Mucosa of stomach (tissue), 1 donor: ENCODE results near the gene RAD54L2.

Source experiments
- H3K27me3 ChIP-seq: one replicate; pipeline ENCODE4 v1.7.0; 2013; ENCODE audit warnings: mild to moderate bottlenecking, low read length; ENCODE audit not compliant: control insufficient read depth, insufficient read depth
- H3K36me3 ChIP-seq: one replicate; pipeline ENCODE4 v1.7.0; 2013; ENCODE audit warnings: low read length; ENCODE audit not compliant: control insufficient read depth, insufficient read depth
- H3K4me1 ChIP-seq: one replicate; pipeline ENCODE4 v1.7.0; 2013; ENCODE audit warnings: mild to moderate bottlenecking, low read length; ENCODE audit not compliant: control insufficient read depth, insufficient read depth
- H3K4me3 ChIP-seq: one replicate; pipeline ENCODE4 v1.7.0; 2013; ENCODE audit warnings: low read length
- H3K9ac ChIP-seq: one replicate; pipeline ENCODE4 v1.7.0; 2013; ENCODE audit warnings: mild to moderate bottlenecking, low read length, moderate library complexity
- H3K9me3 ChIP-seq: one replicate; pipeline ENCODE4 v1.7.0; 2013; ENCODE audit warnings: mild to moderate bottlenecking, low read length, moderate library complexity; ENCODE audit not compliant: control insufficient read depth
- donor health status: Pancreatic carcinoma.

Gene RAD54L2, protein sequence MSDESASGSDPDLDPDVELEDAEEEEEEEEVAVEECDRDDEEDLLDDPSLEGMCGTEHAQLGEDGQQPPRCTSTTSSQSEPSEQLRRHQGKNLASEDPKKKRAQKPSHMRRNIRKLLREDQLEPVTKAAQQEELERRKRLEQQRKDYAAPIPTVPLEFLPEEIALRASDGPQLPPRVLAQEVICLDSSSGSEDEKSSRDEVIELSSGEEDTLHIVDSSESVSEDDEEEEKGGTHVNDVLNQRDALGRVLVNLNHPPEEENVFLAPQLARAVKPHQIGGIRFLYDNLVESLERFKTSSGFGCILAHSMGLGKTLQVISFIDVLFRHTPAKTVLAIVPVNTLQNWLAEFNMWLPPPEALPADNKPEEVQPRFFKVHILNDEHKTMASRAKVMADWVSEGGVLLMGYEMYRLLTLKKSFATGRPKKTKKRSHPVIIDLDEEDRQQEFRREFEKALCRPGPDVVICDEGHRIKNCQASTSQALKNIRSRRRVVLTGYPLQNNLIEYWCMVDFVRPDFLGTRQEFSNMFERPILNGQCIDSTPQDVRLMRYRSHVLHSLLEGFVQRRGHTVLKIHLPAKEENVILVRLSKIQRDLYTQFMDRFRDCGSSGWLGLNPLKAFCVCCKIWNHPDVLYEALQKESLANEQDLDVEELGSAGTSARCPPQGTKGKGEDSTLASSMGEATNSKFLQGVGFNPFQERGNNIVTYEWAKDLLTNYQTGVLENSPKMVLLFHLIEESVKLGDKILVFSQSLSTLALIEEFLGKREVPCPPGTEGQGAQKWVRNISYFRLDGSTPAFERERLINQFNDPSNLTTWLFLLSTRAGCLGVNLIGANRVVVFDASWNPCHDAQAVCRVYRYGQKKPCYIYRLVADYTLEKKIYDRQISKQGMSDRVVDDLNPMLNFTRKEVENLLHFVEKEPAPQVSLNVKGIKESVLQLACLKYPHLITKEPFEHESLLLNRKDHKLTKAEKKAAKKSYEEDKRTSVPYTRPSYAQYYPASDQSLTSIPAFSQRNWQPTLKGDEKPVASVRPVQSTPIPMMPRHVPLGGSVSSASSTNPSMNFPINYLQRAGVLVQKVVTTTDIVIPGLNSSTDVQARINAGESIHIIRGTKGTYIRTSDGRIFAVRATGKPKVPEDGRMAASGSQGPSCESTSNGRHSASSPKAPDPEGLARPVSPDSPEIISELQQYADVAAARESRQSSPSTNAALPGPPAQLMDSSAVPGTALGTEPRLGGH (N-terminal part only)

DNA sequence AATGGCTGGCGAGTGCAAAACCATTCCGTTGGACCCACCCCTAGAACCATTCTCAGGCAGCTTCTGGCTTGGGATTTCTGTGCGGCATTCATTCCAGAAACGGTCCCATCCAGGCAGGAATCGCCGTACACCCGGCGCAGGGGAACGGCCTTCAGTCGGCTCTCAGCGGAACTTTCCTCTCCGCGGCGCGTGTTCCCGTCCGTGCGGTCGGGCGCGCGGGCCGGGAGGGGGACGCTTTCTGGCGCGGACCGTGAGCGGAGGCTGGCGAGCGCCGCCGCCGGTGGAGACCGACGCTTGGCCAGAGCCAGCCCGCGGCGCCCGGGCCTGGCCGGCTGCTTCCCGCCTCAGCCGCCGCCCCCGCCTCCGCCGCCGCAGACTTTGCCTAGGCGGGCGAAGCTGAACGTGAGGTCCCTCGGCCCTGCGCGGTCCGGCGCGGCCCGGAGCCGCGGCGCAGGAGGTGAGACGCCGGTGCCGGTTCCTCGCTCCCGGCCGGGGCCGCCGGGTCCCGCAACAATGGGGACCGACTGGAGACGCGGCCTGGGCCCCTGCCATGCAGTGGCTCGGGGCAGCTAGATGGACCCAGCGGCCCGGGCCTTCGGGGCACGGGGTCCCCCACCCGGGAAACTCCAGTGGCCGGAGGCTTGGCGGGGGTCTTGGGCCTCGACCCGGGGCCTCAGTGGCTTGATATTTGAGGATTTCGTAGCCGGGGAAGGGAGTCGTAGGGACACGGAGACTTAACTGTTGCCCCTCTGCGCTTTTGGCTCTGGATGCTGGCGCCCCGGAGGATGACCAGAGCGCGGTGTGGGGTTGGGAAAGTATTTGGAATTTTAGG, at the start of gene RAD54L2:
TSS of gene RAD54L2 (plus strand) at position 261 of the 832 bp plus-strand sequence. CDS start 51,702 bp downstream, outside the sequence.
- Histone ChIP-seq H3K36me3 (no peaks in the 10 kb centered on the region), H3K9ac (peak within 1 kb of the TSS; percentile 91), H3K4me3 (peak within 1 kb of the TSS; percentile 83), H3K27me3 (no peaks in the 10 kb centered on the region), H3K4me1 (peaks cover 8% of the 10 kb centered on the region), H3K9me3 (no peaks in the 10 kb centered on the region)

DNA sequence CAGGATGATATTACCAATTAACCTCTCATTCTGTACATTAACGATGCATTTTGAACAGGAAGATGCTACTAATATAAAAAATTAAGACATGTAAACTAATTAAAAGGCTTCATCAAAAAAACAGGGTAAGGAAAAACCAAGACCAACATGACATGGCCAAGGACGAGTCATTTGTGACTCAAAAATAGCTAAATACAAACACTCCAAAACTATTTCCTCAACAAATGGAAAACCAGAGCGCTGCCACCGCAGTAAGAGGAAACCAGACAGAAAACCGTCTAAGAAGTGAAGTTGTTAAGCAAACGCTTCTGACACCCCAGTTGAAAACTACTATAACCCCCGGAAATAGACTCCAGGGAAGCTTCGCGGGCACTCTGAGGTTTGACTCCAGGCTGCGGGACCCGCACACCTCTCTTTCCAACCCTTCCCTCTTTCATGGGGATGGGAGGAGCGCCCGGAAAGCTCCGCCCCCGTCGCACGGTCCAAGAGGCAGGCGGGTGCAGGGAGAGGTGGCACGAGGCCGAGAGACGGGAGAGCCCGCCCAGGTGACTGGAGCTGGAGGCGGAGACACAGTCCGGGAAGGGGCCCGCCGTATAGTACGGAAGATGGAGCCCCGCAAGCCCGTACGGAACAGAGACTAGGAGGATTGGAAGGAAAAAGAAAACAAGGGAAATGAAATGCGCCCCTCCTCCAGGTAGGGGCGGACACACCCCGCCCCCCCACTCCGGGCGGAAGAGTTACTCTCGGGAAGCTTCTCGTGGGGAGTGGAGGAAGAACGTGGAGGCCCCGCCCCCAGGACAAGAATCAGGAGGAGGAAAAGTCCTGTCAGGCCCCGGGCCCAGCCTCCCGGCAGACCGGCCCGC, 39.4 kb upstream of the RAD54L2 start:
- Histone ChIP-seq H3K4me3 (peak overlapping the region; percentile 88), H3K27me3 (no peaks in the 10 kb centered on the region), H3K9me3 (no peaks in the 10 kb centered on the region), H3K36me3 (no peaks in the 10 kb centered on the region), H3K9ac (peak overlapping the region; percentile 85), H3K4me1 (no peaks in the 10 kb centered on the region)

DNA sequence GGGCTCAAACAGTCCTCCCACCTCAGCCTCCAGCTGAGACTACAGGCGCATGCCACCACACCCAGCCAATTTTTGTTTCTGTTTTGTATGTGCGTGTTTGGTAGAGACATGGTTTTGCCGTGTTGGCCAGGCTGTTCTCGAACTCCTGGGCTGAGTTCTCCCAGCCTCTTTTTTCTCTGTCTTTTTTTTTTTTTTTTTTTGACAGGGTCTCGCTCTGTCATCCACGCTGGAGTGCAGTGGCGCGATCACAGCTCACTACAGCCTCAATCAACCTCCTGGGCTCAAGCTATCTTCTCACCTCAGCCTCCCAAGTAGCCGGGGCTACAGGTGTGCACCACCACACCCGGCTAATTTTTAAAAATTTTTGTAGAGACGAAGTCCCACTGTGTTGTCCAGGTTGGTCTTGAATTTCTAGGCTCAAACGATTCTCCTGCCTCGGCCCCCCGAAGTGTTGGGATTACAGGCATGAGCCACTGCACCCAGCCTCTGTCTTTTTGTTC, 37.8 kb upstream of the RAD54L2 start:
- peak overlapping the region; percentile 20 for H3K9ac ChIP-seq
- H3K9me3 ChIP-seq: no peaks in the 10 kb centered on the region

DNA sequence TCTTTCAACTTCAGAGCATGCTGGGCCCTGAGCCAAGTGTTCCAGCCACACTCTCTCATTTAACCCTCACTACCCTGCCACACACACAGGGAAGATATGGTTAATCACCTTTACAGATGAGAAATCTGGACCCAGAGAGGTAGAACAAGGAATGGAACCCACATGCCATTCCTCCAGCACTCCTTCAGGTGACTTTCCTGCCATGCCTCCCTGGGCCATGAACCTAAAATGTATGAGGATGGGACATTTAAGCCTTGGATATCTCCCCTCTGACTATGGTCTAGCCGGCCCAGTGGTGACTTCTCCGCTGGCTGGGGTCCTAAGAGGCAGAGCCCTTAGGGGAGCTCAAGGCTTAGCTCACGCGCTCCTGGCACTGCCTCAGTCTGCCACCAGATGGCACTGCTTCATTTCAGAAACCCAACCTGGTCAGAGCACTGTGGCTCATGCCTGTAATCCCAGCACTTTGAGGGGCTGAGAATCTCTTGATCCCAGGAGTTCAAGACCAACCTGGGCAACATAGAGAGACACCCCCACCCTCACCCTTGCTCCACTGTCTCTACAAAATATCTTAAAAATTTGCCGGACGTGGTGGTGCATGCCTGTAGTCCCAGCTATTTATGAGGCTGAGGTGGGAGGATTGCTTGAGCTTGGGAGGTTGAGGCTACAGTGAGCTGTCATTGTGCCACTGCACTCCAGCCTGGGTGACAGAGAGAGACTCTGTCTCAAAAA, 36.5 kb upstream of the RAD54L2 start:
- no peaks in the 10 kb centered on the region for H3K36me3 ChIP-seq
- no peak overlapping the region for H3K9ac ChIP-seq
- H3K4me3 ChIP-seq: no peak overlapping the region
- no peaks in the 10 kb centered on the region for H3K4me1 ChIP-seq
- no peaks in the 10 kb centered on the region for H3K9me3 ChIP-seq
- H3K27me3 ChIP-seq: no peaks in the 10 kb centered on the region

More for the DNA sequence above, 37.8 kb upstream of the RAD54L2 start:
- no peaks in the 10 kb centered on the region for H3K4me1 ChIP-seq
- H3K36me3 ChIP-seq: no peaks in the 10 kb centered on the region
- no peak overlapping the region for H3K4me3 ChIP-seq
- no peaks in the 10 kb centered on the region for H3K27me3 ChIP-seq

DNA sequence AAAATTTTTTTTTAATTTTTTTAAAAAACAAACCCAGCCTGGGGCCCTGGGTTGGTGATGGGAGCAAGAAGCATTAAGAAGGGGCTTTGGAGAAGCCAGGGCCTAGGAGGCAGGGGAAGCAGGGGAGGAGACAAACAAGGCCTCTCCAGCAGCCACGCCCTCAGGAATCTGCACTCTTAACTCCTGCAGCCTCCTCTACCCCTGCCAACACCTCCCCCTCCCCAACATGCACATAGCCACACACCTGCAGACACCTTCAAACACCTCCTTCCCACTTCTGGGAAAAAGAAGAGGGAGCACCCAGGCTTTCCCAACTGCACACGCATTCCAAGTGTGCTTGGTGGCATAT, 36.0 kb upstream of the RAD54L2 start:
- no peaks in the 10 kb centered on the region for H3K36me3 ChIP-seq
- H3K4me3 ChIP-seq: no peak overlapping the region
- H3K27me3 ChIP-seq: no peaks in the 10 kb centered on the region
- no peaks in the 10 kb centered on the region for H3K4me1 ChIP-seq
- no peak overlapping the region for H3K9ac ChIP-seq
- no peaks in the 10 kb centered on the region for H3K9me3 ChIP-seq

DNA sequence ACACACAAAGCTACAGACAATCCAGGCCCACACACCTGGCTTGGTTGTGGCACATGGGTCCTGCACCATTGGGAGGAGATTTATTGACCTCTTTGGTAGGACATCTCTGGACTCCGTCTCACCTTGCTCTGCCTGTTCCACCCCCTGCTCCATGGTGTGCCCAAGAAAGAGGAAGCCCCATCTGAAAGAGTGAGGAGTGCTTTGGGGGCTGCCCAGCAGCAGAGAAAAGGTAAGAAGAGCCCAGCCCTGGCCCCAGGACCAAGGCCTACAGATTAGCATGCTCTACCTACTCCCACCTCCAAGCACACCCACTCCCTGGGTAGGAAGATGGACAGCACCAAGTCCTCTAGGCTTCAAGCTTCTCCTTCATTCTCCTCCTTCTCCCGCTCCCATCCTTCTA, 35.5 kb upstream of the RAD54L2 start:
- Histone ChIP-seq H3K27me3 (no peaks in the 10 kb centered on the region), H3K36me3 (no peaks in the 10 kb centered on the region), H3K9ac (no peak overlapping the region), H3K4me1 (no peaks in the 10 kb centered on the region), H3K9me3 (no peaks in the 10 kb centered on the region), H3K4me3 (no peak overlapping the region)

DNA sequence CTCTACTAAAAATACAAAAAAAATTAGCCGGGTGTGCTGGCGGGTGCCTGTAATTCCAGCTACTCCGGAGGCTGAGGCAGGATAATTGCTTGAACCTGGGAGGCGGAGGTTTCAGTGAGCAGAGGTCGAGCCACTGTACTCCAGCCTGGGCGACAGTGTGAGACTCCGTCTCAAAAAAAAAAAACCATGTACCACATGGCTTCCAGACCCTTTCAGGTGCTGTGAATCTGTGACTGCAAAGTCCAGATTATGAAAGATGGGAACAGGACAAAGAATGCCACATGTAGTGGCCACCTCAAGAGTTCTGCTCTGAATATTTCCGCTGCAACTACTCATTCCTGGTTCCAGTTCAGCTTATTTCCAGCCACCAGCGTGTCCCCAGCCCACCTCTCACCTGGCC, 30.3 kb upstream of the RAD54L2 start:
- Histone ChIP-seq H3K27me3 (no peaks in the 10 kb centered on the region), H3K9me3 (no peaks in the 10 kb centered on the region), H3K36me3 (no peaks in the 10 kb centered on the region), H3K4me1 (no peaks in the 10 kb centered on the region), H3K4me3 (no peak overlapping the region), H3K9ac (no peak overlapping the region)

DNA sequence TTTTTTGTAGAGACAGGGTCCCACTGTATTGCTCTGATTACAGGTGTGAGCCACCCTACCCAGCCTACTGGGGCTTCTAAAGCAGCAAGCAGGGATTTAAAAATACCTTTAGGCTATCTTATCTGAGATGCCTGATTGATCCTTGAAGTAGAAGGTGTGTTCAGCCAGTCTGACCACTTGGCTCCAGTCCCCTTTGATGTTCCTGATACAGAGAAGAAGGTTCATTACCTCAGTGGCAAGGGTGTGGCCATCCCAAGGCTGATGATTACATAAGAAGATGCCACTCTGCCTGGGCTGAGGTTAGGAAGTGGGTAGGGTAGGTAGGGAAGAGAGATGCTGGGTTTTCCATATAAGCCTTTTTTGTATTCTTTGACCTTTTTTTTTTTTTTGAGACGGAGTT, 27.5 kb upstream of the RAD54L2 start:
- Histone ChIP-seq H3K9me3 (no peaks in the 10 kb centered on the region), H3K27me3 (no peaks in the 10 kb centered on the region), H3K4me1 (no peaks in the 10 kb centered on the region), H3K9ac (no peak overlapping the region), H3K4me3 (no peak overlapping the region), H3K36me3 (no peaks in the 10 kb centered on the region)

DNA sequence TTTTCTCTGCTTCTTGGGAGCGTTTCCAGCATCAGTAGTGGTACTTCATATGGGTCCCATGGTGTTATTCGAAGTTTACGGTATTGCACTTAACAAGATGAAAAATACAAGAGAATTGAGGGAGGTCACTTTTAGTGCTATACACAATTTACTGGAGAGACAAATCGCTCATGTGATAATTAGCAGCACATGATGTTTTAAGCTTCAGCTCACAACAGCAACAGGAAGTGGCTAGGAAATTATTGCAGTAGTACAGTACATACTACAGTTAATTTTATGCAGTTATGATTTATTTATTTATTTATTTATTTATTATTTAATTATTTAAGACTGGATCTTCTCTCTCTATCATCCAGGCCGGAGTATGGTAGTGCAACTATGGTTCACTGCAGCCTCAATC, 24.3 kb upstream of the RAD54L2 start:
- no peaks in the 10 kb centered on the region for H3K36me3 ChIP-seq
- H3K9ac ChIP-seq: no peak overlapping the region
- H3K4me3 ChIP-seq: no peak overlapping the region
- no peaks in the 10 kb centered on the region for H3K27me3 ChIP-seq
- H3K9me3 ChIP-seq: no peaks in the 10 kb centered on the region
- H3K4me1 ChIP-seq: no peaks in the 10 kb centered on the region

DNA sequence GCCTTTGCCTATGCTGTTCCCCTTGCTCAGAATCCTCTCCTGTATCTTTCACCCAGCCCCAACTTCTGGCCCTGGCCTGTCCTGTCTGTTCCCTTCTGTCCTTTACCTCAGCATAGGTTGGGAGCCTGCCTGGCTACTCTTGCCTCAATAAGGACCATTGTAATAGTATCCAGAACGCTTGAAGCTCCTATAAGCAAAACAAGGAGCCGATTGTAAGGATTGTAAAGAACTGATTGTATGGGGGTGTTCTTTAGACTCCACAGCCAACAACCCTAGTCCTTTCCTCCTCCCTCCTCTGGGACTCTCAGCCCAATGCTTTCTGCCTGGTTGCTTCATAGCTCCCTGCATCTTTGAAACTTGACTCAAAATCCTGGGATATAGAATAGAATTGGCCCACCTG, 18.7 kb upstream of the RAD54L2 start:
- Histone ChIP-seq H3K4me1 (no peaks in the 10 kb centered on the region), H3K9ac (no peak overlapping the region), H3K9me3 (no peaks in the 10 kb centered on the region), H3K27me3 (no peaks in the 10 kb centered on the region), H3K36me3 (no peaks in the 10 kb centered on the region), H3K4me3 (no peak overlapping the region)
